Stimulated activated CD8-positive, alpha-beta memory T cell treated with anti-CD3 and anti-CD28 coated beads, Interleukin-15, amount 100 ng/mL, for 1 hour (primary cell): ENCODE measurements around the gene RNASEH1.

Experiments
- DNase-seq: peaks from one replicate; pipeline ENCODE4 v3.0.0-alpha.2; 2020; ENCODE audit warnings: low read depth

RNASEH1 gene

GRCh38 chr2:3558205-3559014, at the start of gene RNASEH1:
Gene RNASEH1, minus strand, starts transcription at chr2:3558333. Its CDS starts 73 bp downstream, at chr2:3558260.
- DNase-seq = peak; percentile 99

GRCh38 chr2:3606370-3607201, 48.5 kb upstream of the RNASEH1 start:
- no peak for DNase-seq

GRCh38 chr2:3606028-3606369, 47.9 kb upstream of the RNASEH1 start:
- no peak for DNase-seq

- no peak for DNase-seq
These were observed 47.1 kb upstream of the RNASEH1 start for GRCh38 chr2:3604991-3605961.

- no peak for DNase-seq
These were observed 46.2 kb upstream of the RNASEH1 start for GRCh38 chr2:3604207-3604877.

GRCh38 chr2:3603536-3604206, 45.5 kb upstream of the RNASEH1 start:
- no peak for DNase-seq

- no peak for DNase-seq
These were observed 44.6 kb upstream of the RNASEH1 start for GRCh38 chr2:3602553-3603339.

GRCh38 chr2:3601561-3602271, 43.6 kb upstream of the RNASEH1 start:
- no peak for DNase-seq

GRCh38 chr2:3600256-3600855, 42.2 kb upstream of the RNASEH1 start:
- no peak for DNase-seq

- DNase-seq = no peak
These were observed 41.0 kb upstream of the RNASEH1 start for GRCh38 chr2:3598912-3599854.

- DNase-seq = no peak
These were observed 40.2 kb upstream of the RNASEH1 start for GRCh38 chr2:3598197-3598910.

GRCh38 chr2:3597567-3597966, 39.4 kb upstream of the RNASEH1 start:
- no peak for DNase-seq

- DNase-seq = no peak
These were observed 38.8 kb upstream of the RNASEH1 start for GRCh38 chr2:3596901-3597417.

- DNase-seq = no peak
These were observed 37.9 kb upstream of the RNASEH1 start for GRCh38 chr2:3595985-3596384.

- no peak for DNase-seq
These were observed 37.3 kb upstream of the RNASEH1 start for GRCh38 chr2:3595404-3595803.

- DNase-seq = no peak
These were observed 36.6 kb upstream of the RNASEH1 start, which contains the start of gene COLEC11 for GRCh38 chr2:3594493-3595281. Gene COLEC11, plus strand, starts transcription at chr2:3595112. Its CDS starts 9,229 bp downstream, at chr2:3604341.
